ENCODE data around the gene MON2. TPM values are rescaled to one million over a fixed set of nuclear protein-coding genes. Genes with fewer than 3 reads are reported as not detected.

The MON2 gene
- total RNA-seq, 4 donors from 2014 or later: 41.2 to 222 (median 70.0) TPM

DNA sequence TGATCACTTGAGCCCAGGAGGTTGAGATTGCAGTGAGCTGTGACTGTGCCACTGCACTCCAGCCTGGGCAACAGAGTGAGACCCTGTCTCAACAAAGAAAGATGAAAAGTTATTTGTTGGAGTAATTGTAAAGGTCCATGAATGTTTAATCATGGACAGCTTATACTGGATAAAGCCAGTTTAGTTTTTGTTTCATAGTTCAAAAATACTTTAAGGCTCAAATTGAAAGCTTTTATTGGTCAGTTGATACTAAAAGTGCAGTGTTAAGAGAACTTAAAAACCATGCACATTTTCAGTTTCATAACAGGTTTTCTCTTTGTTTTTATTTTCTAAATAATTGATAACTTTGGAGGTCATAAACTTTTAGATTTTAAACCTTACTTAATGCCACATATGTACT lies 108.4 kb downstream of the MON2 start:
- TF ChIP-seq POLR2A (IDR thresholded peaks at IDR 0.05): no peak
- TF ChIP-seq, protein P1, sequence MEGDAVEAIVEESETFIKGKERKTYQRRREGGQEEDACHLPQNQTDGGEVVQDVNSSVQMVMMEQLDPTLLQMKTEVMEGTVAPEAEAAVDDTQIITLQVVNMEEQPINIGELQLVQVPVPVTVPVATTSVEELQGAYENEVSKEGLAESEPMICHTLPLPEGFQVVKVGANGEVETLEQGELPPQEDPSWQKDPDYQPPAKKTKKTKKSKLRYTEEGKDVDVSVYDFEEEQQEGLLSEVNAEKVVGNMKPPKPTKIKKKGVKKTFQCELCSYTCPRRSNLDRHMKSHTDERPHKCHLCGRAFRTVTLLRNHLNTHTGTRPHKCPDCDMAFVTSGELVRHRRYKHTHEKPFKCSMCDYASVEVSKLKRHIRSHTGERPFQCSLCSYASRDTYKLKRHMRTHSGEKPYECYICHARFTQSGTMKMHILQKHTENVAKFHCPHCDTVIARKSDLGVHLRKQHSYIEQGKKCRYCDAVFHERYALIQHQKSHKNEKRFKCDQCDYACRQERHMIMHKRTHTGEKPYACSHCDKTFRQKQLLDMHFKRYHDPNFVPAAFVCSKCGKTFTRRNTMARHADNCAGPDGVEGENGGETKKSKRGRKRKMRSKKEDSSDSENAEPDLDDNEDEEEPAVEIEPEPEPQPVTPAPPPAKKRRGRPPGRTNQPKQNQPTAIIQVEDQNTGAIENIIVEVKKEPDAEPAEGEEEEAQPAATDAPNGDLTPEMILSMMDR (IDR thresholded peaks at IDR 0.05): no peak
- no peak overlapping the region for H3K4me3 ChIP-seq
- no peaks in the 10 kb centered on the region for H3K9me3 ChIP-seq
- no peak for DNase-seq
- H3K27me3 ChIP-seq: no peaks in the 10 kb centered on the region
- no peaks in the 10 kb centered on the region for H3K4me1 ChIP-seq
- intact Hi-C loops (cut with DNase I; ENCODE audit: low total_unique reads): no loop called here
- no peak overlapping the region for H3K27ac ChIP-seq
- H3K36me3 ChIP-seq: no peaks in the 10 kb centered on the region

DNA sequence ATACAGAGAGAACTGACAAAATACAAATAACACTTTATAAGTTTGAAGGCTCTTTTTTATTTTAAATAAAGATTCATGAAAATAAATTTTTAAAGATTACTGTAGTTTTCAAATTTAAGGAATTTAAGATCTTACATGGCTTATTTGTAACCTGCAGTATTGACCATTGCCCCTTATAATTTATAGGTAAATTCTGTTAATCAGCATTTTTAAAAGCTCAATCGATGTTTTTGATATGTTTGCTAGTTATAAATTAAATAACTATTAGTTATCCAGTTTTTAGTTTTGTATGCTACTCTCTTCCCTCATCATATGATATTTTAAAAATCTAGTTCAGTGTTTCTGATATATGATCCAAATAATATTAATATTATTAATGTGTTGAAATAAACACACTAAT lies 109.9 kb downstream of the MON2 start:
- Histone ChIP-seq H3K27me3 (no peaks in the 10 kb centered on the region), H3K9me3 (no peaks in the 10 kb centered on the region), H3K4me1 (no peaks in the 10 kb centered on the region), H3K4me3 (no peak overlapping the region), H3K27ac (no peak overlapping the region), H3K36me3 (no peaks in the 10 kb centered on the region)
- no peak for DNase-seq
- intact Hi-C loops (cut with DNase I; ENCODE audit: low total_unique reads): no loop called here
- TF ChIP-seq, protein P1 (IDR thresholded peaks at IDR 0.05): no peak
- TF ChIP-seq POLR2A (IDR thresholded peaks at IDR 0.05): no peak

DNA sequence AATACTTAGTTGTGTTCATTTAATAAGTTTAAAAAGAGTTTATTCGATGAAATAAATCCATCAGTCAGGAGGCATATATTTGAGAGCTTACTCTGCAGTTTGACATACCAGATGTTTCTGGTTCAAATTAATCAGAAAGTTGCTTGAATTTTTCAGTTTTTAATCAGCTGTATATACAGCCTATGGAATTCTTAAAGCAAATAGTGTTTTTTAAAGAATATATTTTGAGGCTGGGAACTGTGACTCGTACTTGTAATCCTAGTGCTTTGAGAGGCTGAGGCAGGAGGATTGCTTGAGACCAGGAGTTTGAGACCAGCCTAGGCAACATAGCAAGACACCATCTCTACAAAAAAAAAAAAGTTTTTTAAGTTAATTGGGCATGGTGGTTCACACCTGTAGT lies 112.1 kb downstream of the MON2 start:
- Histone ChIP-seq H3K36me3 (no peaks in the 10 kb centered on the region), H3K9me3 (no peaks in the 10 kb centered on the region), H3K27me3 (no peaks in the 10 kb centered on the region), H3K27ac (no peak overlapping the region), H3K4me1 (peaks cover 0 to 3% of the 10 kb centered on the region in 2 donors), H3K4me3 (no peak overlapping the region)
- DNase-seq: no peak
- no peak for TF ChIP-seq POLR2A (IDR thresholded peaks at IDR 0.05)
- TF ChIP-seq, protein P1 (IDR thresholded peaks at IDR 0.05): no peak
- intact Hi-C loops (cut with DNase I; ENCODE audit: low total_unique reads): no loop called here

DNA sequence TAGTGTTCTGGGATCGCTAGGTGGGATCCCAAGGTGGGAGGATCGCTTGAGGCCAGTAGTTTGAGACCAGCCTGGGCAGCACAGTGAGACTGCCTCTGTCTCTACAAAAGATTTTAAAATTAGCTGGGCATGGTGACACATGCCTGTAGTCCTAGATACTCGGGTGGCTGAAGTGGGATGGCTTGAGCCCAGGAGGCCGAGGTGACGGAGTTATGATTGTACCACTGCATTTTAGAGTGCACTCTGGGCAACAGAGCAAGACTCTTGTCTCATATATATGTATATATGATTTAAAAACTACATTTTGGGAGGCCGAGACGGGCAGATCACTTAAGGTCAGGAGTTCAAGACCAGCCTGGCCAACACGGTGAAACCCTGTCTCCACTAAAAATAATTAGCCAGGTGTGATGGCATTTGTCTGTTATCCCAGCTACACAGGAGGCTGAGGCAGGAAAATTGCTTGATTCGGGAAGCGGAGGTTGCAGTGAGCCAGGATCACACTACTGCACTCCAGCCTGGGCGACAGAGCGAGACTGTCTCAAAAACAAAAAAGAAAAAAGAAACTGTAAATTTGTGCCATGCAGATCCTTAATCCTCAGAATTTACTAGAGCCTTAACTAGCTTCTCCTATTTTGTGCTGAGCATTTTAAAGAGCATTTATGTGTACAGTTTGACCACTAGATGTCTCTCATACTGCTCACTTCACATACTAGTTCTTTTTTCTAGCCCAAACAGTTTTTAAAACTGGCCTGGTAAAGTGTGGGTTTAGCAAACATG lies 114.8 kb downstream of the MON2 start:
- TF ChIP-seq POLR2A (IDR thresholded peaks at IDR 0.05): no peak
- TF ChIP-seq, protein P1 (IDR thresholded peaks at IDR 0.05): peak; percentile 68 to 86 (median 75)
- H3K27ac ChIP-seq: no peak overlapping the region
- no peak for DNase-seq
- H3K4me1 ChIP-seq: peaks cover 0 to 3% of the 10 kb centered on the region in 2 donors
- no peaks in the 10 kb centered on the region for H3K27me3 ChIP-seq
- no peaks in the 10 kb centered on the region for H3K36me3 ChIP-seq
- no peaks in the 10 kb centered on the region for H3K9me3 ChIP-seq
- intact Hi-C loops (cut with DNase I; ENCODE audit: low total_unique reads): loop anchor here (5.0 kb wide), 1 partner anchor 216 kb away; no protein-coding TSS in a partner anchor
- H3K4me3 ChIP-seq: no peak overlapping the region

DNA sequence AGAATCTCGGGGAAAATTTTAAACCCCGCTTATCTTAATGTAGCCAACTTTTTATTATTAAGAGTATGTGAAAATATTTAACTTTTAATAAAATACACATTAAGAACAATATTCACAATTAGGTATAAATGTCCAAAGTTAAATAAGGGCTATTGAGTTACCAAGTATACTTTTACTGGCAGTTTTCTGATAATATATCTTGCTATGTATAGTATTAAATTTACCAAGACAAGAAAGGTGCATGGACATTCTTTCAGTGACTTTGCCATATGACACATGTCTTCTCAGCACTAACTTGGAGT lies 115.4 kb downstream of the MON2 start:
- H3K4me3 ChIP-seq: no peak overlapping the region
- H3K4me1 ChIP-seq: peaks cover 0 to 3% of the 10 kb centered on the region in 2 donors
- intact Hi-C loops (cut with DNase I; ENCODE audit: low total_unique reads): loop anchor here (5.0 kb wide), 1 partner anchor 215 kb away; no protein-coding TSS in a partner anchor
- H3K27ac ChIP-seq: no peak overlapping the region
- TF ChIP-seq, protein P1 (IDR thresholded peaks at IDR 0.05): no peak
- TF ChIP-seq POLR2A (IDR thresholded peaks at IDR 0.05): no peak
- no peaks in the 10 kb centered on the region for H3K9me3 ChIP-seq
- no peaks in the 10 kb centered on the region for H3K36me3 ChIP-seq
- no peak for DNase-seq
- H3K27me3 ChIP-seq: no peaks in the 10 kb centered on the region

Data from uterus (tissue), 4 donors.